DMS153 treated with DMSO at 0.1 percent for 48 hours (cell line): ENCODE results near the gene TMEM163.
"Not testable (repeated sequence)": the region's sequence is repeated elsewhere in the genome, so short reads cannot be mapped to it uniquely, and the experiment has no call there.

Experiments
- DNase-seq: peaks from one replicate; lab custom pipeline; 2025; ENCODE audit not compliant: unreplicated experiment; lab: John Stamatoyannopoulos, UW

The TMEM163 gene

GRCh38 chr2:134623046-134623445, 95.8 kb downstream of the TMEM163 start:
- DNase-seq, result no peak

- no peak for DNase-seq
Measured at GRCh38 chr2:134621939-134622705, 96.7 kb downstream of the TMEM163 start.

- no peak for DNase-seq
Measured at GRCh38 chr2:134619250-134619649, 99.5 kb downstream of the TMEM163 start.

- not testable (repeated sequence) for DNase-seq
Measured at GRCh38 chr2:134615480-134615879, 103.3 kb downstream of the TMEM163 start.

GRCh38 chr2:134611316-134611715, 107.5 kb downstream of the TMEM163 start:
- DNase-seq, result no peak

GRCh38 chr2:134610871-134611270, 107.9 kb downstream of the TMEM163 start:
- DNase-seq, result no peak

GRCh38 chr2:134609924-134610513, 108.8 kb downstream of the TMEM163 start:
- DNase-seq, result no peak

- DNase-seq, result no peak
Measured at GRCh38 chr2:134603966-134604365, 114.8 kb downstream of the TMEM163 start.

GRCh38 chr2:134602666-134603065, 116.1 kb downstream of the TMEM163 start:
- no peak for DNase-seq

- DNase-seq, result no peak
Measured at GRCh38 chr2:134601264-134601663, 117.5 kb downstream of the TMEM163 start.

- DNase-seq, result no peak
Measured at GRCh38 chr2:134600208-134600607, 118.6 kb downstream of the TMEM163 start.

- DNase-seq, result no peak
Measured at GRCh38 chr2:134599236-134599635, 119.6 kb downstream of the TMEM163 start.

- peak; percentile 23 for DNase-seq
Measured at GRCh38 chr2:134594399-134594798, 124.4 kb downstream of the TMEM163 start.

GRCh38 chr2:134593519-134593918, 125.3 kb downstream of the TMEM163 start:
- no peak for DNase-seq

GRCh38 chr2:134592377-134592776, 126.4 kb downstream of the TMEM163 start:
- DNase-seq, result no peak

GRCh38 chr2:134591526-134591925, 127.3 kb downstream of the TMEM163 start:
- no peak for DNase-seq

GRCh38 chr2:134590679-134591078, 128.1 kb downstream of the TMEM163 start:
- no peak for DNase-seq

- DNase-seq, result not testable (repeated sequence)
Measured at GRCh38 chr2:134589171-134590083, 129.4 kb downstream of the TMEM163 start.

- no peak for DNase-seq
Measured at GRCh38 chr2:134588556-134588955, 130.2 kb downstream of the TMEM163 start.

GRCh38 chr2:134586326-134586965, 132.4 kb downstream of the TMEM163 start:
- DNase-seq, result no peak

GRCh38 chr2:134583997-134584520, 134.7 kb downstream of the TMEM163 start:
- no peak for DNase-seq
